AG09319 (cell line): Measurements from ENCODE around the gene CDKN2D.
A peak's percentile ranks its signal among the peaks of the same experiment; 100 is the strongest.

Experiments
- DNase-seq: peaks from one replicate; pipeline ENCODE4 v3.0.0-alpha.2; 2010; ENCODE audit warnings: low read depth; ENCODE audit errors: extremely low read depth
- CTCF ChIP-seq: IDR thresholded peaks from 2 replicates; pipeline ENCODE4 v1.5.1; 2011; ENCODE audit warnings: low read depth, mild to moderate bottlenecking, inconsistent platforms, low read length, moderate library complexity

CDKN2D gene

GRCh38 chr19:10568826-10569651, at the start of gene CDKN2D:
Gene CDKN2D (minus strand): TSS chr19:10568979. CDS start chr19:10568653, 326 bp downstream.
- peak; percentile 99 for DNase-seq
- TF ChIP-seq CTCF = no peak

GRCh38 chr19:10617409-10618121, 48.8 kb upstream of the CDKN2D start:
- no peak for TF ChIP-seq CTCF
- no peak for DNase-seq

GRCh38 chr19:10615429-10616023, 46.7 kb upstream of the CDKN2D start:
- no peak for DNase-seq

GRCh38 chr19:10612499-10613119, 43.8 kb upstream of the CDKN2D start:
- no peak for TF ChIP-seq CTCF

More at GRCh38 chr19:10615429-10616023, 46.7 kb upstream of the CDKN2D start:
- no peak for TF ChIP-seq CTCF

GRCh38 chr19:10611907-10612306, 43.1 kb upstream of the CDKN2D start:
- no peak for DNase-seq
- TF ChIP-seq CTCF = no peak

More at GRCh38 chr19:10612499-10613119, 43.8 kb upstream of the CDKN2D start:
- DNase-seq = no peak

- no peak for DNase-seq
- TF ChIP-seq CTCF = no peak
Measured at GRCh38 chr19:10604460-10604980, 35.7 kb upstream of the CDKN2D start.
